Measurements from ENCODE around the gene CD1B.

Gene CD1B

GRCh38 chr1:158356616-158357015, 25.3 kb upstream of the CD1B start:
- no peak overlapping the region for H4K91ac ChIP-seq (ENCODE audit: low read depth, low read length, poor library complexity)
- H2BK15ac ChIP-seq (ENCODE audit: low read length): no peak overlapping the region
- no peaks in the 10 kb centered on the region for H3K9me3 ChIP-seq (replicated peaks in 1 of 2; ENCODE audit: control insufficient read depth in 2 of 2, insufficient read depth in 1 of 2, low read depth in 1 of 2, low read length in 2 of 2)
- no peak overlapping the region for H2BK12ac ChIP-seq (ENCODE audit: low read length)
- no peaks in the 10 kb centered on the region for H3K36me3 ChIP-seq (replicated peaks in 1 of 2; ENCODE audit: control insufficient read depth in 2 of 2, insufficient read depth in 2 of 2, low read length in 2 of 2)
- H2AK5ac ChIP-seq (ENCODE audit: low read depth, low read length): no peak overlapping the region
- no peak overlapping the region for H3K4me2 ChIP-seq (ENCODE audit: insufficient read depth, low read length, poor library complexity, severe bottlenecking)
- no peak overlapping the region for H3K9ac ChIP-seq (ENCODE audit: low read depth, low read length, poor library complexity)
- no peak overlapping the region for H3K27ac ChIP-seq (replicated peaks; ENCODE audit: low read length)
- H4K8ac ChIP-seq (ENCODE audit: low read depth, low read length): no peak overlapping the region
- H3K4me1 ChIP-seq (ENCODE audit: control insufficient read depth in 2 of 2, insufficient read depth in 1 of 2, low read depth in 1 of 2, low read length in 2 of 2): no peaks in the 10 kb centered on the region
- no peak overlapping the region for H3K4me3 ChIP-seq (ENCODE audit: low read length in 2 of 2)
- H2BK120ac ChIP-seq (ENCODE audit: low read depth, low read length): no peak overlapping the region
- no CpG with 5 or more reads among the region's 3 CpGs for WGBS, 2 donors (ENCODE audit: extremely low coverage in 2 of 2, insufficient read length in 2 of 2, insufficient replicate concordance in 1 of 2)
- no peaks in the 10 kb centered on the region for H3K27me3 ChIP-seq (ENCODE audit: control insufficient read depth in 3 of 3, insufficient read depth in 3 of 3, low read depth in 1 of 3, low read length in 3 of 3)
- no peak overlapping the region for H3K23ac ChIP-seq (ENCODE audit: low read depth, low read length, poor library complexity)
- H3K4ac ChIP-seq (ENCODE audit: low read length): no peak overlapping the region
- no peak overlapping the region for H2BK5ac ChIP-seq (ENCODE audit: low read length)
- no peak for DNase-seq (ENCODE audit: low spot score)
- no peak overlapping the region for H3K14ac ChIP-seq (ENCODE audit: low read length)
- no peak overlapping the region for H3K18ac ChIP-seq (ENCODE audit: low read length)
- H3K79me1 ChIP-seq (ENCODE audit: low read depth, low read length): no peaks in the 10 kb centered on the region
- no peak overlapping the region for H2AFZ ChIP-seq (ENCODE audit: low read length)

GRCh38 chr1:158355773-158356285, 24.5 kb upstream of the CD1B start:
- Histone ChIP-seq H3K18ac (ENCODE audit: low read length) (no peak overlapping the region), H2AK5ac (ENCODE audit: low read depth, low read length) (no peak overlapping the region), H3K27me3 (ENCODE audit: control insufficient read depth in 3 of 3, insufficient read depth in 3 of 3, low read depth in 1 of 3, low read length in 3 of 3) (no peaks in the 10 kb centered on the region), H4K8ac (ENCODE audit: low read depth, low read length) (no peak overlapping the region), H3K14ac (ENCODE audit: low read length) (no peak overlapping the region), H3K79me1 (ENCODE audit: low read depth, low read length) (no peaks in the 10 kb centered on the region), H3K4ac (ENCODE audit: low read length) (no peak overlapping the region), H4K91ac (ENCODE audit: low read depth, low read length, poor library complexity) (no peak overlapping the region), H3K23ac (ENCODE audit: low read depth, low read length, poor library complexity) (no peak overlapping the region), H2BK5ac (ENCODE audit: low read length) (no peak overlapping the region), H3K9me3 (replicated peaks in 1 of 2; ENCODE audit: control insufficient read depth in 2 of 2, insufficient read depth in 1 of 2, low read depth in 1 of 2, low read length in 2 of 2) (no peaks in the 10 kb centered on the region), H2BK12ac (ENCODE audit: low read length) (no peak overlapping the region), H3K9ac (ENCODE audit: low read depth, low read length, poor library complexity) (no peak overlapping the region), H2BK120ac (ENCODE audit: low read depth, low read length) (no peak overlapping the region), H3K4me1 (ENCODE audit: control insufficient read depth in 2 of 2, insufficient read depth in 1 of 2, low read depth in 1 of 2, low read length in 2 of 2) (no peaks in the 10 kb centered on the region), H2BK15ac (ENCODE audit: low read length) (no peak overlapping the region), H3K4me2 (ENCODE audit: insufficient read depth, low read length, poor library complexity, severe bottlenecking) (no peak overlapping the region), H3K36me3 (replicated peaks in 1 of 2; ENCODE audit: control insufficient read depth in 2 of 2, insufficient read depth in 2 of 2, low read length in 2 of 2) (no peaks in the 10 kb centered on the region), H3K27ac (replicated peaks; ENCODE audit: low read length) (no peak overlapping the region), H3K4me3 (ENCODE audit: low read length in 2 of 2) (no peak overlapping the region), H2AFZ (ENCODE audit: low read length) (no peak overlapping the region)
- WGBS, 2 donors (ENCODE audit: extremely low coverage in 2 of 2, insufficient read length in 2 of 2, insufficient replicate concordance in 1 of 2): no CpG with 5 or more reads among the region's 10 CpGs
- no peak for DNase-seq (ENCODE audit: low spot score)

- Histone ChIP-seq H2BK5ac (ENCODE audit: low read length) (no peak overlapping the region), H3K4me1 (ENCODE audit: control insufficient read depth in 2 of 2, insufficient read depth in 1 of 2, low read depth in 1 of 2, low read length in 2 of 2) (no peaks in the 10 kb centered on the region), H2BK120ac (ENCODE audit: low read depth, low read length) (no peak overlapping the region), H3K79me1 (ENCODE audit: low read depth, low read length) (no peaks in the 10 kb centered on the region), H2BK15ac (ENCODE audit: low read length) (no peak overlapping the region), H3K14ac (ENCODE audit: low read length) (no peak overlapping the region), H3K27me3 (ENCODE audit: control insufficient read depth in 3 of 3, insufficient read depth in 3 of 3, low read depth in 1 of 3, low read length in 3 of 3) (no peaks in the 10 kb centered on the region), H3K9me3 (replicated peaks in 1 of 2; ENCODE audit: control insufficient read depth in 2 of 2, insufficient read depth in 1 of 2, low read depth in 1 of 2, low read length in 2 of 2) (no peaks in the 10 kb centered on the region), H3K36me3 (replicated peaks in 1 of 2; ENCODE audit: control insufficient read depth in 2 of 2, insufficient read depth in 2 of 2, low read length in 2 of 2) (no peaks in the 10 kb centered on the region), H4K8ac (ENCODE audit: low read depth, low read length) (no peak overlapping the region), H2BK12ac (ENCODE audit: low read length) (no peak overlapping the region), H3K27ac (replicated peaks; ENCODE audit: low read length) (no peak overlapping the region), H3K4ac (ENCODE audit: low read length) (no peak overlapping the region), H3K4me3 (ENCODE audit: low read length in 2 of 2) (no peak overlapping the region), H2AFZ (ENCODE audit: low read length) (no peak overlapping the region), H2AK5ac (ENCODE audit: low read depth, low read length) (no peak overlapping the region), H3K4me2 (ENCODE audit: insufficient read depth, low read length, poor library complexity, severe bottlenecking) (no peak overlapping the region), H3K23ac (ENCODE audit: low read depth, low read length, poor library complexity) (no peak overlapping the region), H3K9ac (ENCODE audit: low read depth, low read length, poor library complexity) (no peak overlapping the region), H3K18ac (ENCODE audit: low read length) (no peak overlapping the region), H4K91ac (ENCODE audit: low read depth, low read length, poor library complexity) (no peak overlapping the region)
- no peak for DNase-seq (ENCODE audit: low spot score)
- WGBS, 2 donors (ENCODE audit: extremely low coverage in 2 of 2, insufficient read length in 2 of 2, insufficient replicate concordance in 1 of 2): no CpG with 5 or more reads among the region's 2 CpGs
Measured at GRCh38 chr1:158354255-158354654, 22.9 kb upstream of the CD1B start.

- Histone ChIP-seq H2BK120ac (ENCODE audit: low read depth, low read length) (no peak within 1 kb of the TSS), H2AFZ (ENCODE audit: low read length) (no peak within 1 kb of the TSS), H3K14ac (ENCODE audit: low read length) (no peak within 1 kb of the TSS), H2AK5ac (ENCODE audit: low read depth, low read length) (no peak within 1 kb of the TSS), H2BK15ac (ENCODE audit: low read length) (no peak within 1 kb of the TSS), H3K27ac (replicated peaks; ENCODE audit: low read length) (no peak within 1 kb of the TSS), H3K27me3 (ENCODE audit: control insufficient read depth in 3 of 3, insufficient read depth in 3 of 3, low read depth in 1 of 3, low read length in 3 of 3) (no peaks in the 10 kb centered on the region), H3K18ac (ENCODE audit: low read length) (no peak within 1 kb of the TSS), H3K4me3 (ENCODE audit: low read length in 2 of 2) (no peak within 1 kb of the TSS), H3K4me2 (ENCODE audit: insufficient read depth, low read length, poor library complexity, severe bottlenecking) (no peak within 1 kb of the TSS), H3K23ac (ENCODE audit: low read depth, low read length, poor library complexity) (no peak within 1 kb of the TSS), H3K9me3 (replicated peaks in 1 of 2; ENCODE audit: control insufficient read depth in 2 of 2, insufficient read depth in 1 of 2, low read depth in 1 of 2, low read length in 2 of 2) (no peaks in the 10 kb centered on the region), H4K91ac (ENCODE audit: low read depth, low read length, poor library complexity) (no peak within 1 kb of the TSS), H3K79me1 (ENCODE audit: low read depth, low read length) (no peaks in the 10 kb centered on the region), H3K4me1 (ENCODE audit: control insufficient read depth in 2 of 2, insufficient read depth in 1 of 2, low read depth in 1 of 2, low read length in 2 of 2) (no peaks in the 10 kb centered on the region), H3K4ac (ENCODE audit: low read length) (no peak within 1 kb of the TSS), H3K9ac (ENCODE audit: low read depth, low read length, poor library complexity) (no peak within 1 kb of the TSS), H2BK5ac (ENCODE audit: low read length) (no peak within 1 kb of the TSS), H4K8ac (ENCODE audit: low read depth, low read length) (no peak within 1 kb of the TSS), H3K36me3 (replicated peaks in 1 of 2; ENCODE audit: control insufficient read depth in 2 of 2, insufficient read depth in 2 of 2, low read length in 2 of 2) (no peaks in the 10 kb centered on the region), H2BK12ac (ENCODE audit: low read length) (no peak within 1 kb of the TSS)
- DNase-seq (ENCODE audit: low spot score): no peak
- WGBS, 2 donors (ENCODE audit: extremely low coverage in 2 of 2, insufficient read length in 2 of 2, insufficient replicate concordance in 1 of 2): no CpG with 5 or more reads among the region's 6 CpGs
Measured at GRCh38 chr1:158353303-158354075, 22.2 kb upstream of the CD1B start, which contains the start of gene CD1E. CD1E (plus strand) TSS chr1:158353894; CDS start chr1:158353989, 95 bp downstream.
